K562 (cell line): ENCODE results near the gene WIPF2. TPM values are rescaled to one million over a fixed set of nuclear protein-coding genes. Genes with fewer than 3 reads are reported as not detected.
A peak's percentile ranks its signal among the peaks of the same experiment; 100 is the strongest.

Experiments used
- ARID4B ChIP-seq: sonication (generic); formaldehyde crosslinking; IDR thresholded peaks from 2 replicates; pipeline ENCODE4 v1.8.0; 2022; ENCODE audit warnings: mild to moderate bottlenecking, missing genetic modification reagents
- ATF7 ChIP-seq: fragments of 450-650 bp; IDR thresholded peaks from 2 replicates; pipeline ENCODE4 v1.7.1; 2014; ENCODE audit warnings: mild to moderate bottlenecking, moderate library complexity
- DIDO1 ChIP-seq: fragments of 450-650 bp; IDR thresholded peaks from 2 replicates; pipeline ENCODE4 v1.6.1; 2016; ENCODE audit warnings: low read depth, missing biosample characterization, missing genetic modification characterization
- FOXA1 ChIP-seq: fragments of 450-650 bp; IDR thresholded peaks from 2 replicates; pipeline ENCODE4 v1.6.1; 2016; ENCODE audit warnings: mild to moderate bottlenecking, borderline replicate concordance
- HCFC1 ChIP-seq: IDR thresholded peaks from 2 replicates; pipeline ENCODE4 v1.6.1; 2012; ENCODE audit warnings: low read depth, low read length, improper control_type of control experiment
- ID3 ChIP-seq, 2 experiments: fragments of 250-450 bp in 1 of 2; fragments of 450-650 bp in 1 of 2; sonication (Bioruptor Pico) in 1 of 2; IDR thresholded peaks; 2 replicates each; pipeline versions ENCODE4 v1.6.1 to v1.8.0; 2016 to 2021; ENCODE audit warnings: mild to moderate bottlenecking in 2 of 2, moderate library complexity in 2 of 2, missing compliant biosample characterization in 1 of 2, missing genetic modification characterization in 1 of 2
- KDM1A ChIP-seq, 2 experiments: fragments of 450-650 bp; IDR thresholded peaks; 2 replicates each; pipeline ENCODE4 v1.6.1; 2016; ENCODE audit warnings: mild to moderate bottlenecking in 2 of 2
- MTA1 ChIP-seq: fragments of 450-650 bp; IDR thresholded peaks from 2 replicates; pipeline ENCODE4 v1.6.1; 2017; ENCODE audit warnings: borderline replicate concordance
- NKRF ChIP-seq: fragments of 450-650 bp; IDR thresholded peaks from 2 replicates; pipeline ENCODE4 v1.6.1; 2016; ENCODE audit warnings: borderline replicate concordance
- NR2C2 ChIP-seq, 2 experiments: fragments of 200-800 bp in 1 of 2; sonication (Bioruptor generic) in 1 of 2; sonication (generic) in 1 of 2; formaldehyde crosslinking in 1 of 2; IDR thresholded peaks; 2 replicates each; pipeline versions ENCODE4 v1.6.1 to v1.8.0; 2016 to 2022; ENCODE audit warnings: mild to moderate bottlenecking in 1 of 2, missing compliant biosample characterization in 1 of 2, missing genetic modification characterization in 1 of 2, missing genetic modification reagents in 1 of 2
- POLR2A ChIP-seq: fragments of 450-650 bp; conservative IDR thresholded peaks from 2 replicates; pipeline ENCODE4 v1.6.1; 2016
- XRCC5 ChIP-seq: fragments of 200-400 bp; formaldehyde crosslinking; IDR thresholded peaks from 2 replicates; pipeline ENCODE4 v1.6.1; 2017; ENCODE audit warnings: low read depth, mild to moderate bottlenecking, low read length
- ZNF253 ChIP-seq: fragments of 250-450 bp; sonication (Bioruptor Pico); conservative IDR thresholded peaks from 2 replicates; pipeline ENCODE4 v1.6.1; 2021; ENCODE audit warnings: mild to moderate bottlenecking
- ZNF324 ChIP-seq: fragments of 250-450 bp; sonication (Bioruptor Pico); IDR thresholded peaks from 2 replicates; pipeline ENCODE4 v1.4.0; 2020; ENCODE audit warnings: mild to moderate bottlenecking
- ZNF384 ChIP-seq: IDR thresholded peaks from 2 replicates; pipeline ENCODE4 v1.6.1; 2012; ENCODE audit warnings: low read depth, low read length, improper control_type of control experiment
- ZNF639 ChIP-seq, 2 experiments: fragments of 200-800 bp in 1 of 2; sonication (Bioruptor generic) in 1 of 2; sonication (generic) in 1 of 2; formaldehyde crosslinking in 1 of 2; IDR thresholded peaks in 1 of 2; conservative IDR thresholded peaks in 1 of 2; 2 replicates each; pipeline versions ENCODE4 v1.5.0 to v1.6.1; 2016 to 2020; ENCODE audit warnings: missing compliant biosample characterization in 1 of 2, missing genetic modification characterization in 1 of 2, missing genetic modification reagents in 1 of 2
- polyA plus RNA-seq, 8 experiments: library from polyadenylated mRNA; depleted of rRNA in 4 of 8; stranded (reverse) in 5 of 8; unstranded in 3 of 8; fragments of >200 nt; fragmentation: Nextera tagmentation in 2 of 8; fragmentation: Illumina TruSeq in 1 of 8; extraction: Ambion mirVana in 2 of 8; extraction: Trizol in 1 of 8; gene quantifications; 2 replicates each; pipeline versions ENCODE4 v1.2.1 to v1.2.3, GENCODE V29; 2011 to 2014; ENCODE audit warnings: inconsistent platforms in 1 of 8, missing spikeins in 1 of 8
- total RNA-seq, 7 experiments: library from RNA; depleted of rRNA in 6 of 7; stranded (reverse); fragments of >200 nt in 6 of 7; fragmentation: Illumina TruSeq in 2 of 7; extraction: Trizol in 2 of 7; gene quantifications; 2 replicates each; pipeline versions ENCODE4 v1.2.1 to v1.2.3, GENCODE V29; 2011 to 2021; ENCODE audit warnings: low replicate concordance in 1 of 7

Gene WIPF2
- total and polyA plus RNA-seq, 9 of the 15 experiments (the other 6 are each of a cell fraction or from before 2014, with no cell fraction given) = 3.6 to 15.0 (median 5.3) TPM

- TF ChIP-seq ID3 (CRISPR knock-in tag; IDR thresholded peaks at IDR 0.05) = no peak
- TF ChIP-seq ID3 (tag; IDR thresholded peaks at IDR 0.05) = 0 out of 2 replicates have a peak, but pooled peaks have one; percentile 22
- TF ChIP-seq ZNF384 = no peak
- peak; percentile 96 for TF ChIP-seq ARID4B (CRISPR knock-in tag)
- TF ChIP-seq HCFC1 = peak; percentile 95
- TF ChIP-seq POLR2A = peak; percentile 99
- TF ChIP-seq NKRF = peak; percentile 99
- TF ChIP-seq ZNF639 (CRISPR knock-in tag; conservative IDR thresholded peaks at IDR 0.05 in 1 of 2, IDR thresholded peaks at IDR 0.05 in 1 of 2) = peak in 1 of 2 experiments; percentile 36; a peak in 1 of 4 replicates
- no peak for TF ChIP-seq KDM1A (IDR thresholded peaks at IDR 0.05)
- 0 out of 2 replicates have a peak, but pooled peaks have one; percentile 9 for TF ChIP-seq MTA1
- TF ChIP-seq DIDO1 (tag) = no peak
- 0 out of 2 replicates have a peak, but pooled peaks have one; percentile 15 for TF ChIP-seq XRCC5
- TF ChIP-seq ZNF324 (CRISPR knock-in tag) = no peak
- TF ChIP-seq NR2C2 (CRISPR knock-in tag; IDR thresholded peaks at IDR 0.05) = peak; percentile 2; the same call in 1 of the 2 replicates
- peak; percentile 88 for TF ChIP-seq NR2C2 (tag; IDR thresholded peaks at IDR 0.05)
- no peak for TF ChIP-seq ZNF253 (CRISPR knock-in tag)
- TF ChIP-seq ATF7 = peak; percentile 78
- TF ChIP-seq FOXA1 = no peak
Measured at GRCh38 chr17:40287494-40288369, 68.6 kb downstream of the WIPF2 start, which contains the start of gene CDC6 (continued).
